ENCODE results near the gene ACBD4. TPM values are rescaled to one million over a fixed set of nuclear protein-coding genes. Genes with fewer than 3 reads are reported as not detected.
A peak's percentile ranks its signal among the peaks of the same experiment; 100 is the strongest.
"Not testable (repeated sequence)": the region's sequence is repeated elsewhere in the genome, so short reads cannot be mapped to it uniquely, and the experiment has no call there.

Gene ACBD4
- total and polyA plus RNA-seq, 7 experiments from 2014 or later: 12.3 to 59.5 (median 19.8) TPM

DNA sequence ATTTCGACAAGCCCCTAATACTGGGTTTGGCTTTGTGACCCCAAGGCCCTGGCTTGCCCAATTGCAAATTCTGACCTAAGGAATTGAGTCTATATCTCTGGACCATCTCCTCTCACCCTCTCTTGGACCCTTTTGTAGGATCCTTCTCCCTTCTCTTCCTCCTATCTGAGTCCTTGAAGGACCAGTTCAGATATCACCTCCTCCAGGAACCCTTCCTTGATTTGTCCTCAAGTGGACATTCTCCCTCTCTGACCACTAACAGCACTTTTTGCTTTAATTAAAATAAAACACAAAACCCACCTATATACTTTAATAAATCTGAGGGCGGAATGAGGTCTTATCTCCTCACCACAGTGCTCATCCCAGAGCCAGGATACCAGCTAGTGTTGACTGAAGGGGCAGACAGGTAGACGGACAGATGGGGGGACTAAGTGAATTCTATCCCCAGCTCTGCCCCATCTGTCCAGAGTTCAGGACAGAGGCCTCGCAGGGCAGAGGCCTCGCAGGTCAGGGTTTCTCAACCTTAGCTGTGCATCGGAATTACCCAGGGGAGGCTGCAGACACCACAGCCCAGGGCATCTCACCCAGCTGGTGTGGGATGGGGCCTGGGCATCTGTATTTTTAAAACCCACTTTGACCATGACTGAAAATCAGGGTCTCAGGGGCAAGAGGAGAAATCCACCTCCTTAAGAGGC is 12.3 kb upstream of the ACBD4 start:
- POLR2A ChIA-PET: interaction anchor here (0.7 to 1.1 kb wide), 2 partner anchors 23 to 27 kb away, joined by 3 to 4 read pairs; no protein-coding TSS in a partner anchor
- H3K9me3 ChIP-seq (ENCODE audit: control insufficient read depth in 2 of 3, low read length in 3 of 3): no peaks in the 10 kb centered on the region
- Mint-ChIP-seq H3K9me3 (no peaks in the 10 kb centered on the region), H3K4me3 (no peak overlapping the region), H3K27ac (no peak overlapping the region), H3K4me1 (peaks cover 0 to 2% (median 0%) of the 10 kb centered on the region in 7 donors), H3K27me3 (peaks cover 0 to 15% (median 6%) of the 10 kb centered on the region in 5 donors), H3K36me3 (no peaks in the 10 kb centered on the region)
- no peak overlapping the region for H3K4me3 ChIP-seq (ENCODE audit: low read length)
- ATAC-seq: no peak
- no peaks in the 10 kb centered on the region for H3K36me3 ChIP-seq (ENCODE audit: control insufficient read depth in 2 of 3, insufficient read depth in 3 of 3, low read length in 3 of 3)
- CTCF ChIA-PET: interaction anchor here (0.7 kb wide), 1 partner anchor 12 kb away, joined by 3 read pairs; the partner anchor contains the start of gene ACBD4
- H3K4me1 ChIP-seq (ENCODE audit: control insufficient read depth in 2 of 2, insufficient read depth in 2 of 2, low read length in 2 of 2): no peaks in the 10 kb centered on the region
- intact Hi-C loops (cut with micrococcal nuclease): no loop called here
- no peak for DNase-seq
- no peaks in the 10 kb centered on the region for H3K27me3 ChIP-seq (ENCODE audit: control insufficient read depth in 2 of 2, insufficient read depth in 2 of 2, low read length in 2 of 2)
- H3K27ac ChIP-seq (ENCODE audit: low read depth, low read length): no peak overlapping the region

DNA sequence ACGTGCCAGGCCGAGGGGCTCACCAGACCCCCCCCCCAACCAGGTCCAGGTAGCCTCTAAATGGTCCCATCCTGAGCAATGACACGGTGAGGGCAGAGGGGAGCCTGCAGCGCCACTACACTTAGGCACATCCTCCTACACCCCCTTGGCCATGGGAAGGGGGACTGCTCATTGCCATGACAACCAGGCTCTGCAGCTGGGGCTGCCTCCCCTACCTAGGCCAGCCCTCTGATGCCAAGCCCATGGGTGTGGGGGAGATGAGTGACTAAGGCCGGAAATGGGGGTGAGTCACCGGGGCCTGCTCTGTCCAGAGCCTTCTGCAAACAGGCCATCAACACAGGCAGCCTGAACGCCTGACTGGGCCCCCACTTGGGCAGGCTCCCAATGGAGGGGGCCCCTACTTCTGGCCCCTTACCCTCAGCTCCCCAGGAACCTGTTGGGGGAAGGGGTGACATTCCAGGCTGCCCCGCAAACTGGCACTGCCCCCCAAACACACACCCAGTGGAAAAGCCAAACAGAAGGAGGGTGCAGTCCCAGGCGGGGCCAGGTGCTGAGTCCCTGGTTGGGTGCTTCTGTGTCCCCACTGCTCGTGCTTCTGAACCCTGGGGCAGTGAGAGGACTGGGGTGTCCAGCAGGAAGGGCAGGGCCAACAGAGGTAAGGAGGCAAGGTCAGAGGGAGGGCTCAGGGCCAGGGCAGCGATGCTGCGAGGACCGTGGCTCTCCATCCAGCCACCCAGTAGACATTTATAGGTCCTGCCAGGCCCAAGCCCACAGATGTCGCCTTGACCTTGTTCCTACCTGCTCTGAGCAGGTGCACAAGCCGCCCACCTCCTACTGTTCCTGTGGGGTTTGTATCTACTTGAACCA is 11.3 kb upstream of the ACBD4 start:
- H3K36me3 ChIP-seq (ENCODE audit: control insufficient read depth in 2 of 3, insufficient read depth in 3 of 3, low read length in 3 of 3): no peaks in the 10 kb centered on the region
- Mint-ChIP-seq H3K9me3 (no peaks in the 10 kb centered on the region), H3K4me3 (no peak overlapping the region), H3K36me3 (no peaks in the 10 kb centered on the region), H3K4me1 (peaks cover 0 to 2% (median 0%) of the 10 kb centered on the region in 7 donors), H3K27ac (no peak overlapping the region), H3K27me3 (peaks cover 0 to 15% (median 6%) of the 10 kb centered on the region in 5 donors)
- no peak overlapping the region for H3K4me3 ChIP-seq (ENCODE audit: low read length)
- ATAC-seq (peak; percentile 88), DNase-seq (no peak)
- ChIA-PET CTCF (interaction anchor here (0.6 kb wide), 1 partner anchor 9 kb away, joined by 6 read pairs; no protein-coding TSS in a partner anchor), POLR2A (interaction anchor here (1.1 kb wide), 1 partner anchor 26 kb away, joined by 3 read pairs; no protein-coding TSS in a partner anchor)
- intact Hi-C loops (cut with micrococcal nuclease): no loop called here
- no peaks in the 10 kb centered on the region for H3K4me1 ChIP-seq (ENCODE audit: control insufficient read depth in 2 of 2, insufficient read depth in 2 of 2, low read length in 2 of 2)
- H3K9me3 ChIP-seq (ENCODE audit: control insufficient read depth in 2 of 3, low read length in 3 of 3): no peaks in the 10 kb centered on the region
- H3K27me3 ChIP-seq (ENCODE audit: control insufficient read depth in 2 of 2, insufficient read depth in 2 of 2, low read length in 2 of 2): no peaks in the 10 kb centered on the region
- no peak overlapping the region for H3K27ac ChIP-seq (ENCODE audit: low read depth, low read length)

DNA sequence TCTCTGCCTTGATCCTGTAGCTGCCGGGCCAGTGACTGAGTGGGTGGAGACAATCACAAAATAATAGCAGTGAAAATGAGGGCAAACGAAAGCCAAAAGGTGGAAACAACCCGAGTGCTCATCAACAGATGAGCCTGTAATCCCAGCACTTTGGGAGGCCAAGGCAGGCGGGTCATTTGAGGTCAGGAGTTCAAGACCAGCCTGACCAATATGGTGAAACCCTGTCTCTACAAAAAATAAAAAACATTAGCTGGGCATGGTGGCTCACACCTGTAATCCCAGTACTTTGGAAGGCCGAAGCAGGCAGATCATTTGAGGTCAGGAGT is 10.7 kb upstream of the ACBD4 start:
- H3K4me1 ChIP-seq (ENCODE audit: control insufficient read depth in 2 of 2, insufficient read depth in 2 of 2, low read length in 2 of 2); H3K9me3 Mint-ChIP-seq; H3K27me3 ChIP-seq (ENCODE audit: control insufficient read depth in 2 of 2, insufficient read depth in 2 of 2, low read length in 2 of 2); H3K9me3 ChIP-seq (ENCODE audit: control insufficient read depth in 2 of 3, low read length in 3 of 3); H3K4me1 Mint-ChIP-seq; H3K27ac ChIP-seq (ENCODE audit: low read depth, low read length); H3K27ac Mint-ChIP-seq; H3K4me3 Mint-ChIP-seq; intact Hi-C loops (cut with micrococcal nuclease); H3K36me3 Mint-ChIP-seq; H3K36me3 ChIP-seq (ENCODE audit: control insufficient read depth in 2 of 3, insufficient read depth in 3 of 3, low read length in 3 of 3); ATAC-seq; POLR2A ChIA-PET; DNase-seq; H3K4me3 ChIP-seq (ENCODE audit: low read length): not testable (repeated sequence)
- H3K27me3 Mint-ChIP-seq: peaks cover 0 to 15% (median 6%) of the 10 kb centered on the region in 5 donors
- CTCF ChIA-PET: interaction anchor here (0.6 kb wide), 1 partner anchor 9 kb away, joined by 6 read pairs; no protein-coding TSS in a partner anchor

DNA sequence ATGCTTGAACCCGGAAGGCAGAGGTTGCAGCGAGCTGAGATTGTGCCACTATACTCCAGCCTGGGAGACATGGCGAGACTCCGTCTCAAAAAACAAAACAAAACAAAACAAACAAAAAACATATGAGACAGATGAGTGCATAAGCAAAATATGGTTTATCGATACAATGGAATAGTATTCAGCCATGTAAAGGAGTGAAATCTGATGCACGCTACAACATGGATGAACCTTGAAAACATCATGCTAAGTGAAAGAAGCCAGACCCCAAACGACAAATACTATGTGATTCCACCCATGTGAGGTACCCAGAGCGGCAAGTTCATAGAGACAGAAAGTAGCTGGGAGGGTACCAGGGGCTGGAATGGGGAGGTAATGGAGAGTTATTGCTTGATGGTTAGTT is 10.0 kb upstream of the ACBD4 start:
- no peaks in the 10 kb centered on the region for H3K36me3 Mint-ChIP-seq
- H3K27me3 ChIP-seq (ENCODE audit: control insufficient read depth in 2 of 2, insufficient read depth in 2 of 2, low read length in 2 of 2): no peaks in the 10 kb centered on the region
- intact Hi-C loops (cut with micrococcal nuclease): no loop called here
- ChIA-PET CTCF (no interaction called here), POLR2A (no interaction called here)
- H3K9me3 Mint-ChIP-seq: no peaks in the 10 kb centered on the region
- no peak overlapping the region for H3K27ac Mint-ChIP-seq
- no peak for ATAC-seq
- H3K36me3 ChIP-seq (ENCODE audit: control insufficient read depth in 2 of 3, insufficient read depth in 3 of 3, low read length in 3 of 3): no peaks in the 10 kb centered on the region
- H3K9me3 ChIP-seq (ENCODE audit: control insufficient read depth in 2 of 3, low read length in 3 of 3): no peaks in the 10 kb centered on the region
- no peak overlapping the region for H3K27ac ChIP-seq (ENCODE audit: low read depth, low read length)
- H3K27me3 Mint-ChIP-seq: peaks cover 0 to 18% (median 6%) of the 10 kb centered on the region in 5 donors
- DNase-seq: no peak
- H3K4me3 ChIP-seq (ENCODE audit: low read length): no peak overlapping the region
- H3K4me1 ChIP-seq (ENCODE audit: control insufficient read depth in 2 of 2, insufficient read depth in 2 of 2, low read length in 2 of 2): no peaks in the 10 kb centered on the region
- H3K4me3 Mint-ChIP-seq: no peak overlapping the region
- H3K4me1 Mint-ChIP-seq: peaks cover 0 to 2% (median 0%) of the 10 kb centered on the region in 7 donors

DNA sequence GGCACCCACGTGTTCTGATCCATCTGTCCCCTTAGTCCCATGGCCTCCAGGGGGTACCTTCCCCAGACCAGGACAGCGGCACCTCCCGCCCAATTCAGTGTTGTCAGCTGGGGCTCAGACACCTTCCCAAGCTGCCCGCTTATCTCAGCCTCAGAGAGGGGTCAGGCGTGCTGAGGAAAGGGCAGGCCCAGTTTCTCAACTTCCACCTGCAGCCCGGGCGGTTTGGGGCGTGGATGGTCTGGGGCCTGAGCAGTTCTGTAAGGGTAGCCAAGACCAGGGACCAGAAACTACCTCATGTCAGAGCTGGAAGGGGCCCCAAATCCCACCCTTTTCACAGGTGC is 8.3 kb upstream of the ACBD4 start:
- peak overlapping the region in 1 of 9 donors; percentile 21 for H3K27ac Mint-ChIP-seq
- no peaks in the 10 kb centered on the region for H3K36me3 Mint-ChIP-seq
- POLR2A ChIA-PET: no interaction called here
- H3K27me3 ChIP-seq (ENCODE audit: control insufficient read depth in 2 of 2, insufficient read depth in 2 of 2, low read length in 2 of 2): no peaks in the 10 kb centered on the region
- no peak overlapping the region for H3K4me3 ChIP-seq (ENCODE audit: low read length)
- H3K27me3 Mint-ChIP-seq: peaks cover 0 to 17% (median 0%) of the 10 kb centered on the region in 5 donors
- CTCF ChIA-PET: interaction anchor here (0.6 to 1.1 kb wide), 2 partner anchors 8 to 30 kb away, joined by 3 to 5 read pairs; partner anchors contain the start of gene ACBD4
- no peaks in the 10 kb centered on the region for H3K9me3 ChIP-seq (ENCODE audit: control insufficient read depth in 2 of 3, low read length in 3 of 3)
- no peak overlapping the region for H3K4me3 Mint-ChIP-seq
- no peaks in the 10 kb centered on the region for H3K4me1 ChIP-seq (ENCODE audit: control insufficient read depth in 2 of 2, insufficient read depth in 2 of 2, low read length in 2 of 2)
- no peak for DNase-seq
- no peaks in the 10 kb centered on the region for H3K9me3 Mint-ChIP-seq
- no peak overlapping the region for H3K27ac ChIP-seq (ENCODE audit: low read depth, low read length)
- no peaks in the 10 kb centered on the region for H3K36me3 ChIP-seq (ENCODE audit: control insufficient read depth in 2 of 3, insufficient read depth in 3 of 3, low read length in 3 of 3)
- no peak for ATAC-seq
- intact Hi-C loops (cut with micrococcal nuclease): no loop called here
- peaks cover 0 to 4% (median 0%) of the 10 kb centered on the region in 7 donors for H3K4me1 Mint-ChIP-seq

DNA sequence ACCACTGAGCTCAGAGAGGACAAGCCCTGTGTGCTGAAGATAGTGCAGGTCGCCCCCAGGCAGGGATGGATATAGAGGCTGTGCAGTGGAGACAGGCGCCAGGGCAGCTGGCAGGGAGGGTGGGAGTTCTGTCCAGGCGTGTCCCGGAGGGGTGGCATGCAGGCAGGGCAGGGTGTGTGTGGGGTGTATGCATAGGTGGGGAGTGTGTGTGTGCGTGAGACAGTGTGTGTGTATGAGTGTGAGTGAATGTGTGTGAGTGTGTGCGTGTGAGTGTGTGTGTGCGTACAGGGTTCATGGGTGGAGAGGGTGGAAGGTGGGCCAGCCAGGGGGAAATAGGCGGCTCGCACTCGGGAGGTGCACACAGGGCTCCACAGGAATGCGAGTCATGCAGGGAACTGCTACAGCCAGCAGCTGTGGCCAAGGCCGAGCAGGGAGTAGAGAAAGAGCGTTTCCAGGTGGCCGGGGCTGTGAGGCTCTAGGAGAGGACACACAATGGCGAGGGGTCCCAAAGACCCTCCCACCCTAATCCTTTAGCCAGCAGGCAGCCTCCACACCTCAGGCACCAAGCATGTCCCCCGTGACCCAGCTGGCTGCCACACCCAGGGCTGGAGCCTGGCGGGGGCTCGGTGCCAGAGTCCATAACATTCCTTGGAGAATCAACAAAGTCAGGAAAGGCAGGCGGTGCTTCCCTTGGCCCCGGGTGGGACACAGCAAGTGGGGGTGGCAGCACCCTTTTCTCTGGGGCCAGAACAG is 7.8 kb upstream of the ACBD4 start:
- CTCF ChIA-PET: interaction anchor here (0.6 to 1.1 kb wide), 2 partner anchors 8 to 30 kb away, joined by 3 to 5 read pairs; partner anchors contain the start of gene ACBD4

More for the DNA sequence above, 7.8 kb upstream of the ACBD4 start:
- no peak overlapping the region for H3K27ac ChIP-seq (ENCODE audit: low read depth, low read length)
- no peaks in the 10 kb centered on the region for H3K27me3 ChIP-seq (ENCODE audit: control insufficient read depth in 2 of 2, insufficient read depth in 2 of 2, low read length in 2 of 2)
- no peak for ATAC-seq
- Mint-ChIP-seq H3K27me3 (peaks cover 0 to 14% (median 0%) of the 10 kb centered on the region in 5 donors), H3K9me3 (no peaks in the 10 kb centered on the region), H3K4me3 (no peak overlapping the region), H3K36me3 (no peaks in the 10 kb centered on the region), H3K27ac (no peak overlapping the region), H3K4me1 (peaks cover 0 to 4% (median 0%) of the 10 kb centered on the region in 7 donors)
- POLR2A ChIA-PET: interaction anchor here (13.3 kb wide), 1 partner anchor 21 kb away, joined by 232 read pairs; the partner anchor contains the start of gene HEXIM1
- intact Hi-C loops (cut with micrococcal nuclease): no loop called here
- no peak overlapping the region for H3K4me3 ChIP-seq (ENCODE audit: low read length)
- H3K9me3 ChIP-seq (ENCODE audit: control insufficient read depth in 2 of 3, low read length in 3 of 3): no peaks in the 10 kb centered on the region
- H3K4me1 ChIP-seq (ENCODE audit: control insufficient read depth in 2 of 2, insufficient read depth in 2 of 2, low read length in 2 of 2): no peaks in the 10 kb centered on the region
- H3K36me3 ChIP-seq (ENCODE audit: control insufficient read depth in 2 of 3, insufficient read depth in 3 of 3, low read length in 3 of 3): peaks cover 0 to 2% (median 0%) of the 10 kb centered on the region in 3 experiments
- DNase-seq: no peak
